ENCODE measurements around the gene KCNJ16.

DNA sequence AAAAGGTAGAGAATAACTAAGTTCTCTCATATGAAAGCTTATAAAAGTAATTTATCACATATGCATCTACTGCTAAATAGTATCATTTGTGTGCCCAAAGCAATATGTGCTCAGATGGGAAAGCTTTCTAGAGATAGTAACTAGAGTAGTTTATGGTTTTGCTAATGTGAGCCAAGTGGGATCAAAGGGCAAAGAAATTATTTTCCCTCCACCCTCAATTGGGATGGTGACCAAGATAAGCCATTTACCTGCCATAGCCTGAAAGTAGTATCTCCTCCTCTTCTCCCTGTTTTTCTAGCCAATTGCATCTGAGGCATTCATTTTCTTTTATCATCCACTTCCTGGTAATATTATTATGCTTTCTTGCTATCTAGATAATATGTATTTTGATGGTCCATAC, 41.9 kb upstream of the KCNJ16 start:
- TF ChIP-seq, protein P1, sequence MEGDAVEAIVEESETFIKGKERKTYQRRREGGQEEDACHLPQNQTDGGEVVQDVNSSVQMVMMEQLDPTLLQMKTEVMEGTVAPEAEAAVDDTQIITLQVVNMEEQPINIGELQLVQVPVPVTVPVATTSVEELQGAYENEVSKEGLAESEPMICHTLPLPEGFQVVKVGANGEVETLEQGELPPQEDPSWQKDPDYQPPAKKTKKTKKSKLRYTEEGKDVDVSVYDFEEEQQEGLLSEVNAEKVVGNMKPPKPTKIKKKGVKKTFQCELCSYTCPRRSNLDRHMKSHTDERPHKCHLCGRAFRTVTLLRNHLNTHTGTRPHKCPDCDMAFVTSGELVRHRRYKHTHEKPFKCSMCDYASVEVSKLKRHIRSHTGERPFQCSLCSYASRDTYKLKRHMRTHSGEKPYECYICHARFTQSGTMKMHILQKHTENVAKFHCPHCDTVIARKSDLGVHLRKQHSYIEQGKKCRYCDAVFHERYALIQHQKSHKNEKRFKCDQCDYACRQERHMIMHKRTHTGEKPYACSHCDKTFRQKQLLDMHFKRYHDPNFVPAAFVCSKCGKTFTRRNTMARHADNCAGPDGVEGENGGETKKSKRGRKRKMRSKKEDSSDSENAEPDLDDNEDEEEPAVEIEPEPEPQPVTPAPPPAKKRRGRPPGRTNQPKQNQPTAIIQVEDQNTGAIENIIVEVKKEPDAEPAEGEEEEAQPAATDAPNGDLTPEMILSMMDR (IDR thresholded peaks at IDR 0.05; ENCODE audit: low read depth, low read length, poor library complexity, severe bottlenecking), result no peak
- no peak for TF ChIP-seq EZH2phosphoT487 (IDR thresholded peaks at IDR 0.05; ENCODE audit: borderline replicate concordance, low read length)
